Stimulated activated CD8-positive, alpha-beta memory T cell treated with anti-CD3 and anti-CD28 coated beads, Interleukin-7, amount 100 ng/mL, for 1 hour (primary cell): ENCODE measurements around the gene CDCA5.

Source experiments
- DNase-seq, 2 donors: peaks; one replicate each; pipeline ENCODE4 v3.0.0-alpha.2; 2020; ENCODE audit warnings: low read depth in 2 of 2

CDCA5 gene

DNA sequence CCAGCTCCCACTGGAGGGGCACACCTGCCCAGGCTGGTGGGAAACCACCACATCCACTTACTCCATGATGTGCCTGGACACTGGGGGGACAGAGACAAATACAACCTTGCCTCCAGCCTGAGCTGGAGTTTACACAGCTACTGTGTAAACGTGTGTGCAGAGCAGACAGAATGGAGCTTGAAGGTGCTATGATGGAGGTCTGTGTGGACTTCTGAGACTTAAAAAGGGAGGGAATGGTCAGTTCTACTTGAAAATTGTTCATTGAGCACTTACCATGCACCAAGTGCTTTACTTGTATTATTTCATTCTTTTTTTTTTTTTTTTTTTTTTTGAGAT, 11.2 kb downstream of the CDCA5 start:
- DNase-seq, result no peak

DNA sequence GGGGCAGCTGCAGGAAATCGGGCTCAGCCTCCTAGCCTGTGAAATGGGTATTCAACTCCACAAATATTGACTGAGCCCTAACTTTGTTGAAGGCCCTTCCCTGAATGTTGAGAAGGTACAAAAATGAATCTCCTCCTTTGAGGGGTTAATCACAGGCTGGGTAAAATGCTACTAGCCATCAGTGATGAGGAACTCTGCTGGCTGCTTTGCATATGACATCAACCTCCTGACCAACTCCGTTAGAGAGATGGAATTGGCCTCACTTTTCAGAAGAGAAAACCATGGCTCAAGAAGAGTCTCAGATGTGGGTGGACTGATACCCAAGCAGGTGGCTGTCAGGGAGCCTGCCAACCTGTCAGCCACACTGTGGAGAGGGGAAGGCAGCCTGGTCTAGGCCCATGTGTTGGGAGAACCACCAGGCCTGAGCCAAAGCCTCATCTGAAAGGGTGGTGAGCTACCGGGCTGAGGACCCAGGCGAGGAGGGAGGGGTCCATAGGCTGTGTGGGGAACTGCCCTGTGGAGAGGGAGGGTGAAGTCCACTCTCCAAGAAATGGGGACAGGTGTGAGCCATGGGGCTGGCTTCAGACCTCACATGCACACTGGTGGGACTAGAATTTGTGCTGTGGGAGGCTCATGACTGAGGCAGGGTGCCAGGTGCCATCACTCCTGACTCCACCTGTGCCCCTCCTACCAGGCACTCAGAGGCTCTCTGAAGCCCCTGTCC, 11.8 kb downstream of the CDCA5 start:
- DNase-seq, result no peak

DNA sequence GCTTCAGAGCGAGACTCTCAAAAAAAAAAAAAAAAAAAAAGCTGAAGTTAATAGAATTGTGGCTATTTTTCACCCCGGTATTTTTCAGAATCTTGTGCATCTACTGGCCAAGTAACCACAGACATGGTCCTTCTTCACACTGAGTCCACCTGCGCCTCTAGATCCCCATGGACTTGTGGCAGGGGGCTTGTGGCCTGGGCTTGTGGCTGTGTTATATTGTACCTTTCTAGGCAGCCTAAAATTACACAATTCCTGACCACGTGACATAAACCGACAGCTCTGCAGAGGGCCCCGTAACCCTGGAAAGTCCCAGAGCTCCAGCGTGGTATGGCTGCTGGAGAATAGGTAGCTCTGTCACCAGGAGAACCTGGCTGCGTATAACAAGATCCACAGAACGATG, 14.6 kb downstream of the CDCA5 start:
- no peak for DNase-seq

DNA sequence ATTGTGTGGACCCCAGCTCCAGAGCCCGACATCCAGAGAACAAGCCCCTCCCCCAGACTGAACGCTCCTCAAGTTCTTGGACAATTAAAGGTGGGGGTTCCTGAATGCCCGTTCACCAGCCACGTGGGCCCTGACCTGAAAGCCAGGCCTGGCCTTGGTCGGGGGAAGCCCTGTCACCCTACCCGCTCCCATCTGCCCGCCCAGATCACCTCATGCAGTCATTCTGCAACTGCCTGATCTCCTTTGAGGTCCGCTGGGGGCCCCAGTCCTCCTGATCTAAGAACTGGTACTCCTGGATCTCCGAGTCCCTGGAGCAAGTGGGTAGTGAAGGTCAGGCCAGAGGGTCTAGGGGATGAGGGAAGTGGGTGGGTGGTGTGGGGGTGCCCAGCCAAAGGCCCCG, 16.4 kb downstream of the CDCA5 start:
- no peak for DNase-seq

DNA sequence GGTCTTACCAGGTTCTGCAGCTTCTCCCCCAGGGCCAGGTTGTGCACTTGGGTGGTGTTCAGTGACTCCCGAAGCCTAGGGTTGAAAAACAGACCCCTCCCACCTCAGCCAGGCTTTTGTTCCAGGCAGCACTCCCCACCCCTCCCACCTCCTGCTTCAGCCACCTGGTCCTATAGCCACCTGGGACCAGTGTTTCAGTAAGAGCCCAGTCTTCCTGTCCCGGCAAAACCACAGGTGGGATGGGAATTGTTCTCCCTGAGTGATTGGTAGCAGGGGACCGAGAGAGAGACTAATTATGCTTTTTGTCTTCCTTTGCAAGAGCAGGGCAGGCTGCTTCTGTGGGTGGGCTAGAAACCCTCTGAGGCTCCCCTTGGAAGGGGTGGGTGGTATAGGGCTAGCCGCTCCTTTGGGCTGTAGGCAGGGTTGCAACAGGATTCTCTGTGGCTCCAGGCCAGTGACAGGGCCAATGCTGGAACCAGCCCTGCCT, 17.0 kb downstream of the CDCA5 start:
- no peak for DNase-seq

DNA sequence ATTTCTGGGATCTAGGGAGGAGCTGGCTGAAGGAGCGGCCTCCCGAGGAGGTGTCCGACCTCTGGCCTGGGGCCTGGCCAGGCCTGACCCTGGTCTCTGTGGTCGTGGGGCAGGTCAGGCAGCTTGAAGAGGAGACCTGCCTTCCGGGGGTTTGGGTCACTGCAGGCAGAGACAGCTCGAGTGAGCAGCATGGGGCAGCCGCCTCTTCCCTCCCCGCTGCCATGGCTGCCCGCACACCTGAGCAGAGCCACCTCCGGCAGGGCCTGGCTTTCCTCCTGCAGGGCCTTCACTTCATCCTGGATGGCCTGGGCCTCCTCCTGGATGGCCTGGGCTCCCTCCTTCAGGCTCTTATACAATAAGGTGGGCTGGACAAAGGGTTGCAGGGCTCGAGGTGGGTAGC, 17.5 kb downstream of the CDCA5 start:
- no peak for DNase-seq

DNA sequence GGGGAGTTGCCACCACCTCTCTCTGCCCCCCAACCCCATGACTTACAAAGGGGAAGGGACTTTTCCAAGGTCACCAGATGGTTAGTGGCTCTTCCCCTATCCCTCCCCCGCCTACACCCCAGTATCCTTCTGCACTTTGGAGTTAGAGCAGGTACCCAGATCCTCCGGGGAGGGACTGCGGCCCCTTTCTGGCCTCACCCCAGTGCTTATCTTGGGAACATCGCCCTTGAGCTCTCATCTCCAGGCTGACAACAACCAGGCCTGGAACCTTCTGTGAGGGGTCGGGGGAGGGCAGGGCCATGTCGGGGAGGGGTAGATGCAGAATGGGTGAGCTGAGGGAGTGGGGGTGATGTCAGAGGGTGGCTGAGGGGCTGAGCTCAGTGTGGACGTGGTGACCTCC, 18.0 kb downstream of the CDCA5 start:
- no peak for DNase-seq

DNA sequence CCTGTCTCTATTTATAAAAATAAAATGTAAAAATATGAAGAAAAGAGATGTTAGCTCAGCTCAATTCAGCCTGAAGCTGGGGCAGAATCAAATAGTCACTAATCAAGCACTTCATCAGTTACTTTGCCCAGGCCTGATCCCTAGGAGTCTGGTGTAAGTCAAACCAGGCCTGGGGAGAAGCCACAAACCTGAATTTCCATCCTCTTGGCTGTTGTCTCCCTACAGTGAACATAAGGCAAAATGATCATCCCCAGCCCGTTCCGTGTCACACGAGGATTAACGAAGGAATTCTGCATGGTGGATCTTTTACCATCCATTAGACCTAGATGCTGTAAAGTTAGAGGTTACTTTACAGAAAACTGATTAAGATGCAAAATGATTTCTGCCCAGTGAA, 19.0 kb downstream of the CDCA5 start:
- no peak for DNase-seq

DNA sequence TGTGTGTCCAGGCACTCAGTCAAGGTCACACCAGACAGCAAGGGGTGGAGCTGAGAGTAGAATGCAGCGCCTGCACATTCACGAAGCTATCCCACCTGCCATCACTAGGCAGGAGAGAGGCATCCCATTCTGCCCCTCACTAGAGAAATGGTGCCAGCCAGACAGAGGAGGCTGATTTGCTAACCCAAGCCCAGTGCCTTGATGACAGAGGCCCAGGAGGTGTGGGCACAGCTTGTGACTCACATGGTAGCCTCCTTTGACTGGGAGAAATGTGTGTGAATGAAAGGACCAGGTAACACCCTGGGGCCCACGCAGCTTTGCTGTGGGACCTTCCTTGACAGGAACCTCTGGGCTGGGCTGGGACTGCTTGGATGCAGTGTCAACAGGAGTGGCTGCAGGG, 20.3 kb downstream of the CDCA5 start:
- no peak for DNase-seq

DNA sequence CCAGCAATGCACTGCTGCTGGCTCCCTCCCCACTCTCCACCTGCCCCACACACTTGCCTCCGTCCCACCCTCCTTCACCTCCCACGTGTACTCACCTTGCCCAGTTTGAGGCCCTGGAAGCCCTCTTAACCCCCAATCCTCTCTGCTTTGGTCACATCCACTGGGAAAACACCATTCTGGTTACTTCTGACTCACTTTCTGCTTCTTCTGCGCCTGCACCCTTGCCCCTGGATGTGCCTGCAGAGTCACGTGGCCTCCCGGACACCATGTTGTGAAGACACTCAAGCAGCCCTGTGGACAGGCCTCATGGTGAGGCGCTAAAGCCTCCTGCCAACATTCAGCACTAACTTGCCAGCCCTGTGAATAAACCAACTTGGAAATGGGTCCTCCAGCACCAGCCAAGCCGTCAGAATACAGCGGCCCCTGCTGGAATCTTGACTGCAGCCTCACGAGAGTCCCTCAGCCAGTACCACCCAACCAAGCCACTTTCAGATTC, 22.9 kb downstream of the CDCA5 start:
- DNase-seq, result no peak

DNA sequence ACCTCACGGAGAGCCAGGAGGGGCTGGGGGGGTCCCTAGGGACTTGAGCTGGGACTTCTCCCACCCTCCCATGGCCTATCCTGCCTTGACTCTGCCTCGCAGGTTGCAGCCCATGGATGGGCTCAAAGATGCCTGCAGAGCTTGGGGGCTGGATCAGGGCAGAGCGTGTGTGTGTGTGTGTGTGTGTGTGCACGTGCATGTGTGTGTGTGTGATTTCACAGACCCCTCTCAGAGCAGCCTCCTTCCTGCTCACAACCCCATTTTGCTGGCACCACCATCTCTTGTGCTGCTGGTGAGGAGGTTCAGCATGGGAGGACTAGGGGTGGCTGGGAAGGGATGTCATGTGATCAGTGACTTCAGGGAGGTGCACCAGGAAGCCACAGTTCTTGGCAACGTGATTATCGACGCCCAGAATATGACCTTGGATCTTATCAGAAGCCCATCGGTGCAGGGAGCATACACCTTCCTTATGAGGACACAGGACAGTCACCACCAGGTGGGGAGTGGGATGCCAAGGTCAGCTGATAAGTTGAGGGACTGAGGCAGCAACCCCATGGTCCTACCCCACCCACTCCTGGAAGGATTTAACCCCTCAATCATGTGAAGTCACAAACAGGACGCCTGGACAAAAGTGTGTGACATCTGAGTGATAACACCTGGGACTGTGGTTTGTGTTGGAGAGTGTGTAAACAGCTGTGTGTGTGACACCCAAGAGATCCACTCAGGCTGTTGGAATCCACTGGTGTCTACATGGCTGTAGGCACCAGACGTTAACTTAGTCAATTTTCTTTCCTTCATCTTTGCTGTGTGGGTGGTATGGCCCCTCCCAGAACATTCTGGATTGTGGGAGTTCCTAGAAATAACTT, 23.6 kb downstream of the CDCA5 start:
- no peak for DNase-seq

DNA sequence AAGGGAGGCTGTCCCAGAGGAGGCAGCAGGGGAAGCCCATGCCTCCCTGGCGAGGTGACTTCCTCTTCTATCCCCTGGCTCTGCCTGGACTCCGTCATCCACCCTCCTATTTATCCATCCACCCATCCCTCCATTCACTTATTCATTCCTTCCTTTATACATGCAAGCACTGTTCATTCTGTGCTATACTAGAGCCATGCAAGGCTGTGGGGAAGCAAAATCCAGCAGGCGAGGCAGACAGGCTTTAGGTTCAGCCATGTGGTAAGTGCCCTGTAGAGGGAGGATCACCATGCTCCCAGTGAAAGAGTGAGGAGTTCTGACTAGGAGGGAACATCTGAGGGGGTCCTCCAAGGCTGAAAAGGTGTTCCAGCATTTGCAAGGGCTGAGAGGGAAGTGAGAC, 24.3 kb downstream of the CDCA5 start:
- no peak for DNase-seq

DNA sequence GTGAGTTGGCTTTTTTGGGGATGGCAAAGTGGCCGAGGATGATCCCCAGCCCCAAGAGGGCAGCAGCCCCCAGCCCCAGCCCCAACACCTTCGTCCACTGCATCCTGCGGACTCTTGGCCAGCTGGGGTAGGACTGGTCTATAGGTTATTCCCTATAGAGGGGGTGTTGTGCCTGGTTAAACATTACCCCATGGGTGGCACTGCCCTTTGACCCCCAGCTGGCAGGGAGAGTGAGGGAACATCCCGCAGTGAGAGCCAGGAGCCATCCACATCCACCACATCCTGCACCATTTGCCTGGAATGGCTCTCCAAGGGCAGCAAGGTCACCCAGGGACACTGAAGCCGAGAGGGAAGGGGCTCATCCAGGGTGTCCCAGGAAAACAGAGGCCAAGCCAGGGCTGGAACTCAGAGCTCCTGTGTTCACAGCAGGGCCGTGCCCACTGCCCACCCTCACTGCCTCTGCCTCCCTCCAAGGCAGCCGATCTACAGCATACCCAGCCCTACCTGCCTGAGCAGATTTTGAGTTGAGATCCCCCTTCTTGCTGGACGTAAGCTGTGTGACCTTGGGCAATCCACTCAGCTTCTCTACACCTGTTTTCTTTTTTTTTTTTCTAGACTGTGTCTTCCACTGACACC, 25.3 kb downstream of the CDCA5 start, which contains the start of gene NAALADL1:
Gene NAALADL1, minus strand, starts transcription at position 135 of the 636 bp plus-strand sequence. Its CDS starts 32 bp downstream, at position 103.
- no peak for DNase-seq

DNA sequence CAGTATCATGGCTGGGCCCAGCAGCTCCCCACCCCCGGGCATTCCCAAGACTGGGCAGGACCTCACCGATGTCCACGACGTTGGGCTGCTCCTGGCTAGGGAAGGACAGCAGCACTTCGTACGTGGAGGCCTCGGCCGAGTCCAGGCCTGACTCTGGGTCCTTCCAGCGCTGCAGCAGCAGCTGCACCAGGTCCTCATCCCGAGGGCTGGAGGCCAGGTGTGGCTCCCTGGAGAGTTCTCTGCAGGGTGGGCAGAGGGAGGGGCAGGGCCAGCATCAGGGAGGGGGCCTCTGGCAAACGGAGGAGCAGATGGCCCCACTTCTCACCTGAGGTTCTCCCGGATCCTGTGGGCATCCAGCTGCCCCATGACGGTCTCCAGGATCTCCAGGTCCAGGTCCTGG, 25.8 kb downstream of the CDCA5 start:
- no peak for DNase-seq

DNA sequence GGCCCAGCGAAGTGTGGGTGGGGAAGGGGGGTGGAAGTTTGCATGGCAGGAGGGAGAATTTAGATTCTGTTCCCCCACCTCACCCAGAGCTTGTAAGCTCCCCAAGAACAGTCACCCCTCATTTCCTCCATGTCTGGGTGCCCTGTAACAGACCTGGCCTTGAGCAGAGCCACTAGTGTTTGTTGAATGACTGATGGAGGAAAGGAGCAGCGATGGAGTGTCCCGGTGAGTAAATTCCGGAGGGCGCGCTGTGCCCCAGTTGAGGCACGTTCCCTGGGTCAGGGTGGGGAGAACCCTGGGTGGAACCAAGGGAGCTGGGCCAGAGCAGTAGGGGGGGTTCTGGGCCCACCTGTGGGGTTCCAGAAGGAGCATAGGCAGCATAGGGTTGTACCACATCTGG, 26.3 kb downstream of the CDCA5 start:
- no peak for DNase-seq

DNA sequence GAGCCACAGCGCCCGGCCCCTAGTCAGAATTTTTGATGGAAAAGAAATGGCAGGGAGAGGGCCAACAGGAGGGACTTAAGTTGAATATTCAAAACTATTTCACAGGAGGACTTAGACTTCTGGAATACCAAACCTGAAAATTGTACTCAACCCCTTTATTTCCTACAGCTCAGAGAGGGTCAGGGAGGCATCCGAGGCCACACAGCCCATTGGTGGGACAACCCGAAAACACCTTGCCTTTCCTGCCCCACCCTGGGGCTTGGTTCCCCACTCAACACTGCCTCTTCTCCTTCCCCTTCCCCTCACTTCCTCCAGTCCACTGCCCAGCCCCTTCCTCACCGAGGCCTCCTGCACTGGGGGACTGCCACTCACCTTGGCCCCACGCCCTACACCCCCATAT, 26.8 kb downstream of the CDCA5 start:
- DNase-seq, result no peak

DNA sequence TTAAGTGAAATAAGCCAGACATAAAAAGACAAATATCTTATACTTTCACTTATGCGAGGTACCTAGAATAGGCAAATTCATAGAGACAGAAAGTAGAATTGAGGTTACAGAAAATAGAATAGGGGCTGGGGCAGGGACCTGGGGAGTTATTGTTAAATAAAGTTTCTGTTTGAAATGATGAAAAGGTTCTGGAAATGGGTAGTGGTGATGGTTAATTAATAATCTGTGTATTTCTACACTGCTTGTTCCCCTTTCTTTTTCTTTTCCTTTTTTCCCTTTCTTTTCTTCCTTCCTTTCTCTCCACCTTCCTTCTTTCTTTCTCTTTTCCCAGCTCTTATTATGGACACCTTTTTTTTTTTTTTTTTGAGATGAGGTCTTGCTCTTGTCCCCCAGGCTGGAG, 28.3 kb downstream of the CDCA5 start:
- DNase-seq, result no peak

DNA sequence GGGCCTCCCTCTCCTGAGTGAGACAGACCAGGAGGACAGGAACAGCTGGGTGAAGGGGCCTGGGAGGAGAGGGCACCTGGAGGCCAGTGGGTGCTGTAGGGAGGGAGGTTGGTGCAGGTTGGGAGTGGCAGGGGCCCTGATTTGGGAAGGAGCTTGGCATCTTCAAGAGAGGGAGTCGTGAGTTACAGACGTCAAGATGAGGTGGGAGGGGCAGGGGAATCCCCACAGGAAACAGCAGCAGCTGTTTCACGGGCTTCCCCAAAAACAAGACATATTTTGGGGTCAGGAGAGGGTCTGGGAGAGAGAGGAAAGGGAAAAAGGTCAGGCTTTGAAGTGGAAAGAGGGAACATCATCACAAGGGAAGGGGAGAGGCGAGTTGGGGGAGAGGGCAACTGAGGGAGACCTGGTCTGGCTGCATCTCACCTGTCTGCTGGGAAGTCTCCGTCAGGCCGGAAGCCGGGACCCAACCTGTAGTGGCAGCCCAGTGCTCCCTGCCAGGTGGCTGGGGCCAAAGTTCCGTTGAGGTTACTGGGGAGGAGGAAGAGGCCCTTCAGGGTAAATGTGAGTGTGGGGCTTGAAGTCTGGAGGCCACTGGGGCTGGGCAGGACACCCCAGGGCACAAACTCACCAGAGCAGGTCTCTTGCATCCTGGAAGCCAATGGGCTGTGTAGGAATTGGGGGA, 29.9 kb downstream of the CDCA5 start:
- DNase-seq, result no peak

DNA sequence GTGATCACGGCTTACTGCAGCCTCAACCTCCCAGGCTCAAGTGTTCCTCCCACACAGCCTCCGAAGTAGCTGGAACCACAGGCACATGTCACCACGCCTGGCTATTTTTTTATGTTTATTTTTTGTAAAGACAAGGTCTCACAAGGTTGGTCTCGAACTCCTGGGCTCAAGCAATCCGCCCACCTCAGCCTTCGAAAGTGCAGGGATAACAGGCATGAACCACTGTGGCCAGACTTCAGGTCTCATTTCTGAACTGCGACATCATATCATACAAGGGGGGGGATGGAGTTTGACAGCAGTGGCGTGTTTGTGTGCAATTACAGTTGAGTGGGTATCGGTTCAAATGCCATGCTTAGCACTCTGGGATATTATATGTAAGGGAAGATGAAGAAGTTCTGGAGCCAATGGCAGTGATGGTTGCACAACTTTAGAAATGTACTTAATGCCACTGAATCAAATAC, 32.4 kb downstream of the CDCA5 start:
- DNase-seq, result no peak

DNA sequence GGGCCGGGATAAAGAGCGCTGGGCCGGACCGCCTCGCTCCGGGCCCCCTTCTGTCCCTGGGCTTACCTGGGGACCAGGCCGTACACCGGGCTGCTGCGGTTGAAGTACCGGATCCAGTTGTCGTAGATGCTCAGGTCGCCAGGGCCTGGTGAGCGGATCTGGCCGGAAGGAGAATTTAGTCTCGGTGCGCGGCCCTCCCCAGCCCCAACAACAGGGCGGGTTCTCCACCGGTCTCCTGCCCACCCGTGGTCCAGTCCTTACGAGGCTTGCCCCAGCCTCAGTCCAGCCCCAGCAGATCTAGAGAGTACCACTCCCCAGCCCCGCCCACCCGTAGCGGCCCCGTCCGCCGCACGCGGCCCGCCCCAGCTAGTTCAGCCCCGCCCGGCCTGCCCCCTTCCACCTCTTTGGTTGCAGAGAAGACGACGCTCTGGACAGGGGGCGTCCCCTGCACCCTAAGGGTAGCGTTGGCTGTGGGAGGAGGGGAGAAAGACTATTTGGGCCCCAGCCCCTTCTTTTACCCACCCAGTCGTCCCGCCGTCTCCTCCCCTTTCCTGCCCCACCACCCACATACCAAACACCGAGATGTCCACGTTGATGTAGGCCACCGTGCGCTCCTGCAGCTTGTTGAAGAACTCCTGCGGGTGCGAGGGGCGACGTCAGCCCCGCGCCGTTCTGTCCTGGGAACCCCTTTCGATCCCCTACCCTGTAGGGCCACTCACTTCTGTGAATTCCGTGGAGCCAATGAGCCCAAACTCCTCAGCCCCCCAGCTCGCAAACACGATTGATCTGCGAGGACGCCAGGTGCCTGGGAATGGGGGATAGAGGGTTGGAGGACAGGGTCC, 36.0 kb downstream of the CDCA5 start:
- DNase-seq, result no peak

DNA sequence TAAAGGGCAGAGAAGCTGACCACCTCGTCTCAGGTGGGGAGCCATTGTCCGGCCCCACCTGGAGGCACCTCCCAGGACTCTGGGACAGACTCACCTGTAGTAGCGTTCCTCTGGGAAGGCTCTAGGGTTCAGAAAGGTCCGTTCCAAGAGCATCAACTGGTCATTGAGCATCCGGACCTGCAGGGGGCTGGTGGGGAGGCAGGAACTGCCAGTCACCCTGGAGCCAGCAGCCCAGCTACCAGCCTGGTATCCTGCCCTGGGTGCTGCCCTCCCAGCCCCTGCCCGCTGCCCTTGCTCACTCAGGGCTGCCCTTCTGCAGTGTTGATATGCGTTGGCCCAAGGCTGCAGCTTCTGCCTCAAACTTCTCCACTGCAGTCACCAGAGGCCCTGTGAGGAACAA, 38.1 kb downstream of the CDCA5 start:
- no peak for DNase-seq
